Fibroblast of pulmonary artery (primary cell): ENCODE results near the gene BRICD5.

Experiments used
- DNase-seq: peaks from one replicate; pipeline ENCODE4 v3.0.0-alpha.2; 2010; ENCODE audit warnings: low read depth
- H3K4me3 ChIP-seq: replicated peaks from 2 replicates; pipeline ENCODE4 v1.5.1; 2011; ENCODE audit warnings: low read depth, mild to moderate bottlenecking, control low read depth, low read length, moderate library complexity
- CTCF ChIP-seq: IDR thresholded peaks from 2 replicates; pipeline ENCODE4 v1.5.1; 2011; ENCODE audit warnings: mild to moderate bottlenecking, control low read depth, low read length, inconsistent platforms; ENCODE audit errors: missing control alignments

BRICD5 gene

GRCh38 chr16:2186064-2186463 lies 24.6 kb downstream of the BRICD5 start:
- DNase-seq, result no peak
- H3K4me3 ChIP-seq, result no peak overlapping the region
- no peak for TF ChIP-seq CTCF

- no peak for DNase-seq
- TF ChIP-seq CTCF, result no peak
- H3K4me3 ChIP-seq, result no peak overlapping the region
Observed at GRCh38 chr16:2184962-2185361, 25.7 kb downstream of the BRICD5 start.

GRCh38 chr16:2184346-2184745 lies 26.3 kb downstream of the BRICD5 start:
- DNase-seq, result no peak
- no peak overlapping the region for H3K4me3 ChIP-seq
- no peak for TF ChIP-seq CTCF

GRCh38 chr16:2183671-2184070 lies 27.0 kb downstream of the BRICD5 start:
- no peak for DNase-seq
- no peak for TF ChIP-seq CTCF
- no peak overlapping the region for H3K4me3 ChIP-seq

- no peak for DNase-seq
- TF ChIP-seq CTCF, result no peak
- no peak overlapping the region for H3K4me3 ChIP-seq
Observed at GRCh38 chr16:2181952-2182351, 28.7 kb downstream of the BRICD5 start.

- TF ChIP-seq CTCF, result no peak
- no peak overlapping the region for H3K4me3 ChIP-seq
- no peak for DNase-seq
Observed at GRCh38 chr16:2180962-2181923, 29.4 kb downstream of the BRICD5 start.

- no peak overlapping the region for H3K4me3 ChIP-seq
- DNase-seq, result no peak
- no peak for TF ChIP-seq CTCF
Observed at GRCh38 chr16:2180461-2180860, 30.2 kb downstream of the BRICD5 start.
